Measurements from ENCODE around the gene NRIP2.

DNA sequence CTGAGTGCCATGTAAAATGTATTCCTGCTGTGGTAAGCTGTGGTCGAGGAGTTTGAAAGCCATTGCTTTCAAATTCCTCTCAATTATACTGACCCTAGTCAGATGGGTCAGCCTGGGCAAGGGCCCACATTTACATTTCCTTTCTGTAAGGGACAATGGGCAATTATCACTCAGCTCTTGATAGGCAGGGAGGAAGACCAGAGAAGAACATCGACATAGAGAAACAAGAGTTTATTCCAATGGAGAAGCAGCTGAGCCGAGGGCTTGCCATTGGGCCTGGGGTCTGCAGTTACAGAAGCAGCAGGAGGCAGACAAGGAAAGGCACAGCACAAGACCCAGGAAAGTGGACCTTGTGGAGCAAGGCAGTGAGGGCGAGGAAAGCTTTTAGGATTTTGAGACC is 9.7 kb downstream of the NRIP2 start:
- TF ChIP-seq CTCF (IDR thresholded peaks at IDR 0.05), result no peak
- no peak for TF ChIP-seq POLR2A (IDR thresholded peaks at IDR 0.05)
